UCSD-AML1 (cell line): ENCODE measurements around the gene LCE3E.

Experiments used
- DNase-seq: peaks from one replicate; lab custom pipeline; 2025; ENCODE audit not compliant: unreplicated experiment; lab: John Stamatoyannopoulos, UW

Gene LCE3E

DNA sequence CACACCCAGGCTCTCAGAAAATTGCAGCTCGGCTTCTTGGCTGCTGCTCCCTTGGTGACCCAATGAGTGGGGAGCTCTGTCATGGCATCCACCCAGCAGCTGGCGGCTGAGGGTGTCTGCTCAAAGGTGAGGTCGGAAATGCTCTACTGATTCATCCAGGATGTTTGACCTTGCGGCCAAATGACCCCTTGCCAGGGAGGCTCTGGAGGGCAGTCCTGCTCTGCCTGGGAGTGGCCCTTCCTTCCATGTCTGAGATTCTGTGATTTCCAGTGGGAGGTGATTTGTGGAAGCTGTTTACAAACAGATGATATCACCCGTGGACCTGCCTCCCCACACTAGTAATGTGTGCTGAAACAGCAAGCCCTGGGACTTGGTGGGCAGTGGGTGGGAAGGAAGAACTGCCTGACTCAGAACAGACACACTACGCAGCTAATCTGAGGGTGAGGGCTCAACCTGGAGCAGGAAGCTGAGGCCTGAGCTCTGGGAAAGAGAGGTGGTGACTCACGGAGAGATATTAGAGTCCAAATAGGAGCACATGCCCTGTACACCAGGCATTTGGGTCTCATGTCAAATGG is 49.3 kb downstream of the LCE3E start:
- DNase-seq: no peak

DNA sequence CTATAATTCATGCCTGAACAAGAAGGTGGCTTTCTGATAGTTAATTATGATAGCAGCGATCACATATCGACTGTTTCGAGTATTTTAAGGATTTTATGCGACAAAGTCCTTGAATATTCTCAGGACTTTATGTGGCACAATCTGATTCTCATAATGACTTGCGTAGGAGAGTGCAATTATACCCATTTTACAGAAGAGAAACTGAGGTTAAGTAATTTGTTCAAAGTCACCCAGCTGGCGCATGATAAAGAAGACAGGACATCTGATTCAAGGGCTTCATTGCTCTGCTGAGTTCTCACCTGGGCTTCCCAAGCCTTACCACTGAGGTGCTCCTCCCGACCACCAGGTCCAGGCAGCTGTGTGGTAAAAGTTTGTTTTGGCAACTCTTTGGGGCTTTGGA is 50.5 kb downstream of the LCE3E start:
- DNase-seq: no peak
